WERI-Rb-1 (cell line): ENCODE results near the gene RNF207.

Experiments used
- DNase-seq: peaks from one replicate; pipeline ENCODE4 v3.0.0-alpha.2; 2020
- H3K27ac ChIP-seq: fragments of 250-450 bp; sonication (Bioruptor Pico); 2 replicates; pipeline ENCODE4 v1.5.1; 2020; ENCODE audit warnings: mild to moderate bottlenecking, moderate library complexity
- H3K27me3 ChIP-seq: fragments of 250-450 bp; sonication (Bioruptor Pico); 2 replicates; pipeline ENCODE4 v1.5.1; 2021; ENCODE audit warnings: mild to moderate bottlenecking, low read depth, moderate library complexity; ENCODE audit not compliant: insufficient read depth, severe bottlenecking
- H3K36me3 ChIP-seq: fragments of 250-450 bp; sonication (Bioruptor Pico); 2 replicates; pipeline ENCODE4 v1.5.1; 2020; ENCODE audit warnings: mild to moderate bottlenecking, moderate library complexity
- H3K4me3 ChIP-seq: 2 replicates; pipeline ENCODE4 v1.5.1; 2011; ENCODE audit warnings: low read depth, mild to moderate bottlenecking, control low read depth, low read length
- H3K9me3 ChIP-seq: fragments of 250-450 bp; sonication (Bioruptor Pico); 2 replicates; pipeline ENCODE4 v1.5.1; 2021; ENCODE audit warnings: mild to moderate bottlenecking, moderate library complexity; ENCODE audit not compliant: severe bottlenecking
- TF ChIP-seq, protein P1 (sequence below): IDR thresholded peaks from 2 replicates; pipeline ENCODE4 v1.5.1; 2011; ENCODE audit warnings: low read depth, mild to moderate bottlenecking, control low read depth, inconsistent platforms, low read length

RNF207 gene

DNA sequence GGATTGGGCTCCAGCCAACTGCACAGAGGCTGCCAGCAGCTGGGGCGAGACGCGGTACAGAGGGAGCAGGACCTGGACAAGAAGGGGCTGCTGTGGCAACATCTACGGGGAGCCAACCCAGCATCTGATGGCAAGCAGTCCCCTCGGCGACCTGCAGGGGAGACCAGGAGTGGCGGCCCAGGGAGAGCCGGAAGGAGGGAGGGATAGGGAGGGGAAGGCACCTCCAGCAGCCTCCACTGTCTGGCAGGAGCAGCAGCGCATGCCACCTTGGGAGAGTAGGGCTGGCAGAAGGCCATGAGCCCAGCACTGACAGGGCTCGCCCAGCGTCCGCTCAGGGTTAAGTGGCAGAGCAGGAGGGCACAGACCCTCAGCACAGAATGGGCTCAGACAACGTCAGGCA, 43.1 kb upstream of the RNF207 start:
- Histone ChIP-seq H3K27ac (no peak overlapping the region), H3K4me3 (no peak overlapping the region), H3K9me3 (no peaks in the 10 kb centered on the region), H3K36me3 (no peaks in the 10 kb centered on the region), H3K27me3 (no peaks in the 10 kb centered on the region)
- peak; percentile 50 for DNase-seq
- TF ChIP-seq, protein P1, sequence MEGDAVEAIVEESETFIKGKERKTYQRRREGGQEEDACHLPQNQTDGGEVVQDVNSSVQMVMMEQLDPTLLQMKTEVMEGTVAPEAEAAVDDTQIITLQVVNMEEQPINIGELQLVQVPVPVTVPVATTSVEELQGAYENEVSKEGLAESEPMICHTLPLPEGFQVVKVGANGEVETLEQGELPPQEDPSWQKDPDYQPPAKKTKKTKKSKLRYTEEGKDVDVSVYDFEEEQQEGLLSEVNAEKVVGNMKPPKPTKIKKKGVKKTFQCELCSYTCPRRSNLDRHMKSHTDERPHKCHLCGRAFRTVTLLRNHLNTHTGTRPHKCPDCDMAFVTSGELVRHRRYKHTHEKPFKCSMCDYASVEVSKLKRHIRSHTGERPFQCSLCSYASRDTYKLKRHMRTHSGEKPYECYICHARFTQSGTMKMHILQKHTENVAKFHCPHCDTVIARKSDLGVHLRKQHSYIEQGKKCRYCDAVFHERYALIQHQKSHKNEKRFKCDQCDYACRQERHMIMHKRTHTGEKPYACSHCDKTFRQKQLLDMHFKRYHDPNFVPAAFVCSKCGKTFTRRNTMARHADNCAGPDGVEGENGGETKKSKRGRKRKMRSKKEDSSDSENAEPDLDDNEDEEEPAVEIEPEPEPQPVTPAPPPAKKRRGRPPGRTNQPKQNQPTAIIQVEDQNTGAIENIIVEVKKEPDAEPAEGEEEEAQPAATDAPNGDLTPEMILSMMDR, result peak; percentile 11; the same call in 1 of the 2 replicates

- Histone ChIP-seq H3K4me3 (no peak overlapping the region), H3K36me3 (no peaks in the 10 kb centered on the region), H3K27ac (no peak overlapping the region), H3K27me3 (no peaks in the 10 kb centered on the region), H3K9me3 (no peaks in the 10 kb centered on the region)
- TF ChIP-seq, protein P1, result no peak
- DNase-seq, result no peak
Measured at GRCh38 chr1:6163191-6163972, 42.5 kb upstream of the RNF207 start.

- H3K27me3 ChIP-seq, result no peaks in the 10 kb centered on the region
Measured at GRCh38 chr1:6163973-6164617, 41.8 kb upstream of the RNF207 start.

DNA sequence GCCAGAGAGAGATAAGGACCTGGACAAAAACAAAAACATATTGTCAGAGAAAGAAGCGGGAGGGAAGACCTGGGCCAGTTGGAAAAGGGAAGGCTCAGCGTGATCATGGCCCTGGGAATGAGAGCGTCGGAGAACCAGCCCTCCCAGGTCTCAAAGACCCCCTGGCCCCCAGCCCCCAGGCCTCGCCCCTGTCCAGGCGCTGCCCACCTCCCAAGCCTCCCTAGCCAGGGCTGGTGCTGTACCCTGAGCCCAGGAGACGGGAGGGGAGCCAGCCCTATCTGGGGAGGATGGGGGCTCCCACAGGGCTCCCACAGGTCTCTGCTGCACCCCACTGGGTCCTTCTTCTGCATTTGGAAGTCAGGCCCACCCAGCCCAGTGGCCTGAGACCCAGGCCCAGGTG, 40.9 kb upstream of the RNF207 start:
- Histone ChIP-seq H3K27me3 (no peaks in the 10 kb centered on the region), H3K4me3 (no peak overlapping the region), H3K9me3 (no peaks in the 10 kb centered on the region), H3K27ac (no peak overlapping the region), H3K36me3 (no peaks in the 10 kb centered on the region)
- TF ChIP-seq, protein P1, result no peak
- no peak for DNase-seq

More at GRCh38 chr1:6163973-6164617, 41.8 kb upstream of the RNF207 start:
- Histone ChIP-seq H3K36me3 (no peaks in the 10 kb centered on the region), H3K27ac (no peak overlapping the region), H3K9me3 (no peaks in the 10 kb centered on the region), H3K4me3 (no peak overlapping the region)
- TF ChIP-seq, protein P1, result no peak
- DNase-seq, result no peak

- H3K4me3 ChIP-seq, result no peak overlapping the region
- no peak for DNase-seq
- no peaks in the 10 kb centered on the region for H3K36me3 ChIP-seq
- H3K27me3 ChIP-seq, result no peaks in the 10 kb centered on the region
- no peak overlapping the region for H3K27ac ChIP-seq
- H3K9me3 ChIP-seq, result no peaks in the 10 kb centered on the region
- TF ChIP-seq, protein P1, result no peak
Measured at GRCh38 chr1:6165441-6165985, 40.4 kb upstream of the RNF207 start.
